Left lung (tissue), 10 donors: ENCODE results near the gene DYNLT1. TPM values are rescaled to one million over a fixed set of nuclear protein-coding genes. Genes with fewer than 3 reads are reported as not detected.
A peak's percentile ranks its signal among the peaks of the same experiment; 100 is the strongest.

ENCODE experiments used
- ATAC-seq: fragments of 200-7000 bp; cut with Tn5 transposase; one replicate; pipeline ENCODE4 v1.9.1; 2020; ENCODE audit warnings: moderate library complexity
- DNase-seq, 4 donors: peaks; one replicate each; pipeline ENCODE4 v3.0.0-alpha.2; 2013 to 2020
- H3K27ac ChIP-seq, 2 donors: fragments of 200-600 bp; sonication (generic) in 1 of 2; one replicate each; pipeline versions ENCODE4 v1.5.0 to v1.8.0; 2020 to 2021
- H3K27me3 ChIP-seq, 2 donors: fragments of 200-600 bp; sonication (generic) in 1 of 2; one replicate each; pipeline versions ENCODE4 v1.5.0 to v1.8.0; 2020 to 2021
- H3K36me3 ChIP-seq, 2 donors: fragments of 200-600 bp; sonication (generic) in 1 of 2; one replicate each; pipeline versions ENCODE4 v1.5.0 to v1.8.0; 2020 to 2021
- H3K4me1 ChIP-seq, 2 donors: fragments of 200-600 bp; one replicate each; pipeline ENCODE4 v1.8.0; 2021
- H3K4me3 ChIP-seq, 2 donors: fragments of 200-600 bp; sonication (generic) in 1 of 2; one replicate each; pipeline versions ENCODE4 v1.5.0 to v1.8.0; 2020 to 2021; ENCODE audit warnings: mild to moderate bottlenecking in 1 of 2
- H3K9me3 ChIP-seq, 2 donors: fragments of 200-600 bp; sonication (generic) in 1 of 2; one replicate each; pipeline versions ENCODE4 v1.5.0 to v1.8.0; 2020 to 2021
- CTCF ChIP-seq, 2 donors: fragments of 200-600 bp; sonication (generic) in 1 of 2; IDR thresholded peaks; one replicate each; pipeline versions ENCODE4 v1.5.0 to v1.8.0; 2021; ENCODE audit warnings: antibody characterized with exemption in 2 of 2
- intact Hi-C, 2 donors: fragments of 100-400 bp; cut with DNase I; formaldehyde crosslinking; loops; one replicate each; pipeline versions ENCODE4 v1.11.2 to v1.14.2; 2022
- polyA plus RNA-seq, 6 donors: library from polyadenylated mRNA; unstranded; fragments of 120-200 nt; gene quantifications; one replicate each; pipeline ENCODE4 v1.2.1, GENCODE V29; 2013; ENCODE audit not compliant: insufficient read length in 6 of 6
- total RNA-seq, 2 donors: library from RNA; stranded (reverse); fragmentation: NEBNext Ultra II Directional; extraction: Animal tissue kit (Norgen Biotek cat#: 25700); gene quantifications; one replicate each; pipeline ENCODE4 v1.2.1, GENCODE V29; 2021
- donor health status: DM: no; HTN: yes; CAD: no.
- donor health status: DM: no; HTN: no; CAD: no.

Gene DYNLT1
- total and polyA plus RNA-seq, 8 donors: 116 to 163 (median 139) TPM

- no peak for ATAC-seq
- DNase-seq: peak in 1 of 4 donors; percentile 10
- Histone ChIP-seq H3K27me3 (no peaks in the 10 kb centered on the region), H3K4me3 (no peak overlapping the region), H3K9me3 (no peaks in the 10 kb centered on the region), H3K27ac (no peak overlapping the region), H3K4me1 (peaks cover 2 to 9% of the 10 kb centered on the region in 2 donors), H3K36me3 (peaks cover 0 to 93% of the 10 kb centered on the region in 2 donors)
- intact Hi-C loops: no loop called here
- no peak for TF ChIP-seq CTCF (IDR thresholded peaks at IDR 0.05)
Observed at GRCh38 chr6:158626360-158627167, 18.0 kb downstream of the DYNLT1 start.

- ATAC-seq (no peak), DNase-seq (peak in 2 of 4 donors; percentile 27 to 68)
- Histone ChIP-seq H3K27me3 (no peaks in the 10 kb centered on the region), H3K27ac (no peak overlapping the region), H3K9me3 (no peaks in the 10 kb centered on the region), H3K36me3 (peaks cover 0 to 92% of the 10 kb centered on the region in 2 donors), H3K4me3 (no peak overlapping the region), H3K4me1 (peaks cover 0 to 2% of the 10 kb centered on the region in 2 donors)
- no peak for TF ChIP-seq CTCF (IDR thresholded peaks at IDR 0.05)
- intact Hi-C loops: no loop called here
Observed at GRCh38 chr6:158625881-158626305, 18.6 kb downstream of the DYNLT1 start.

- Histone ChIP-seq H3K36me3 (peaks cover 0 to 90% of the 10 kb centered on the region in 2 donors), H3K9me3 (no peaks in the 10 kb centered on the region), H3K4me1 (no peaks in the 10 kb centered on the region), H3K4me3 (no peak overlapping the region), H3K27ac (no peak overlapping the region), H3K27me3 (no peaks in the 10 kb centered on the region)
- intact Hi-C loops: no loop called here
- no peak for TF ChIP-seq CTCF (IDR thresholded peaks at IDR 0.05)
- DNase-seq: peak in 1 of 4 donors; percentile 34
- ATAC-seq: peak; percentile 21
Observed at GRCh38 chr6:158624684-158625682, 19.6 kb downstream of the DYNLT1 start.

GRCh38 chr6:158622545-158623190, 21.9 kb downstream of the DYNLT1 start:
- intact Hi-C loops: no loop called here
- no peaks in the 10 kb centered on the region for H3K4me1 ChIP-seq
- no peaks in the 10 kb centered on the region for H3K9me3 ChIP-seq
- no peak for ATAC-seq
- no peak overlapping the region for H3K27ac ChIP-seq
- H3K27me3 ChIP-seq: no peaks in the 10 kb centered on the region
- peak in 3 of 4 donors; percentile 19 to 55 (median 22) for DNase-seq
- TF ChIP-seq CTCF (IDR thresholded peaks at IDR 0.05): no peak
- no peak overlapping the region for H3K4me3 ChIP-seq
- H3K36me3 ChIP-seq: peaks cover 0 to 71% of the 10 kb centered on the region in 2 donors
